SU-DHL-6 (cell line): ENCODE results near the gene TCAIM.

Experiments
- EZH2phosphoT487 ChIP-seq: fragments of 200-600 bp; sonication (generic), shearing (Covaris generic); conservative IDR thresholded peaks from 2 replicates; pipeline ENCODE4 v1.6.1; 2018; ENCODE audit warnings: mild to moderate bottlenecking, antibody characterized with exemption, low read length, moderate library complexity, mixed read lengths
- TF ChIP-seq, protein P1 (sequence below): fragments of 200-600 bp; sonication (generic); IDR thresholded peaks from one replicate; pipeline ENCODE4 v1.5.1; 2017; ENCODE audit warnings: antibody characterized with exemption, mild to moderate bottlenecking, low read length, moderate library complexity; ENCODE audit not compliant: insufficient read depth, poor library complexity, severe bottlenecking

DNA sequence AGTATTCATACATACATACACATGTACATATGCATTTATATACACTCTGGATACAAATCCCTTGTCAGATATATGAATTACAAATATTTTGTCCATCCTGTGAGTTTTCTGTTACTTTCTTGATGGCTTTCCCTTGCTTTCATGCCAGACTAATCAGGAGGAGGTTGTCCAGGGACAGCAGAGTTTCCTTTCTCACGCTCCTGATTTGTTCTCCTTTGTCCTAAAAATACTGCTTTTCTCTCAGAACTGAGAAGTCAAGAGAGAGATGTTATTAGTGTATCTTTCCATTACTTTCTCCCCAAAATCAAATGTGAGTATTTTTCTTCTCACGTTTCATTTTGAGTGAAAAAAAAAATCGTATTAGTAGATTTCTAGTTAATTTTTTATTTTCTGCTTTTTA, 12.1 kb upstream of the TCAIM start:
- TF ChIP-seq, protein P1, sequence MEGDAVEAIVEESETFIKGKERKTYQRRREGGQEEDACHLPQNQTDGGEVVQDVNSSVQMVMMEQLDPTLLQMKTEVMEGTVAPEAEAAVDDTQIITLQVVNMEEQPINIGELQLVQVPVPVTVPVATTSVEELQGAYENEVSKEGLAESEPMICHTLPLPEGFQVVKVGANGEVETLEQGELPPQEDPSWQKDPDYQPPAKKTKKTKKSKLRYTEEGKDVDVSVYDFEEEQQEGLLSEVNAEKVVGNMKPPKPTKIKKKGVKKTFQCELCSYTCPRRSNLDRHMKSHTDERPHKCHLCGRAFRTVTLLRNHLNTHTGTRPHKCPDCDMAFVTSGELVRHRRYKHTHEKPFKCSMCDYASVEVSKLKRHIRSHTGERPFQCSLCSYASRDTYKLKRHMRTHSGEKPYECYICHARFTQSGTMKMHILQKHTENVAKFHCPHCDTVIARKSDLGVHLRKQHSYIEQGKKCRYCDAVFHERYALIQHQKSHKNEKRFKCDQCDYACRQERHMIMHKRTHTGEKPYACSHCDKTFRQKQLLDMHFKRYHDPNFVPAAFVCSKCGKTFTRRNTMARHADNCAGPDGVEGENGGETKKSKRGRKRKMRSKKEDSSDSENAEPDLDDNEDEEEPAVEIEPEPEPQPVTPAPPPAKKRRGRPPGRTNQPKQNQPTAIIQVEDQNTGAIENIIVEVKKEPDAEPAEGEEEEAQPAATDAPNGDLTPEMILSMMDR, result no peak
- no peak for TF ChIP-seq EZH2phosphoT487
